Muscle layer of colon (tissue), 2 donors: ENCODE measurements around the gene INSIG2.
A peak's percentile ranks its signal among the peaks of the same experiment; 100 is the strongest.

Experiments
- H3K27ac ChIP-seq: one replicate; pipeline ENCODE4 v1.7.0; 2013; ENCODE audit warnings: low read depth, mild to moderate bottlenecking, low read length, moderate library complexity
- H3K27me3 ChIP-seq, 2 donors: one replicate each; pipeline ENCODE4 v1.7.0; 2013; ENCODE audit warnings: low read length in 2 of 2, mild to moderate bottlenecking in 2 of 2; ENCODE audit not compliant: insufficient read depth in 2 of 2, control insufficient read depth in 1 of 2
- H3K36me3 ChIP-seq: one replicate; pipeline ENCODE4 v1.7.0; 2013; ENCODE audit warnings: mild to moderate bottlenecking, low read length; ENCODE audit not compliant: insufficient read depth
- H3K4me1 ChIP-seq: one replicate; pipeline ENCODE4 v1.7.0; 2013; ENCODE audit warnings: mild to moderate bottlenecking, low read length; ENCODE audit not compliant: insufficient read depth
- H3K4me3 ChIP-seq, 2 donors: one replicate each; pipeline ENCODE4 v1.7.0; 2013; ENCODE audit warnings: low read length in 2 of 2, low read depth in 1 of 2, mild to moderate bottlenecking in 1 of 2, moderate library complexity in 1 of 2
- H3K9ac ChIP-seq: one replicate; pipeline ENCODE4 v1.7.0; 2013; ENCODE audit warnings: low read length
- H3K9me3 ChIP-seq: one replicate; pipeline ENCODE4 v1.7.0; 2013; ENCODE audit warnings: mild to moderate bottlenecking, low read length
- donor health status: abdominal sarcoma.
- donor health status: Adenocarcinoma of cecum.

INSIG2 gene

GRCh38 chr2:118088051-118089024, at the start of gene INSIG2:
Gene INSIG2 (plus strand): TSS chr2:118088471. CDS start chr2:118096557, 8,086 bp downstream.
- H3K27ac ChIP-seq: peak within 1 kb of the TSS; percentile 31
- peak within 1 kb of the TSS; percentile 66 for H3K9ac ChIP-seq
- no peaks in the 10 kb centered on the region for H3K9me3 ChIP-seq
- H3K36me3 ChIP-seq: no peaks in the 10 kb centered on the region
- H3K4me3 ChIP-seq: peak within 1 kb of the TSS; percentile 89 to 96
- H3K4me1 ChIP-seq: no peaks in the 10 kb centered on the region
- no peaks in the 10 kb centered on the region for H3K27me3 ChIP-seq

GRCh38 chr2:118040891-118041290, 47.4 kb upstream of the INSIG2 start:
- H3K9ac ChIP-seq: no peak overlapping the region
- H3K27ac ChIP-seq: no peak overlapping the region

GRCh38 chr2:118044103-118044716, 44.1 kb upstream of the INSIG2 start:
- Histone ChIP-seq H3K4me1 (no peaks in the 10 kb centered on the region), H3K27ac (no peak overlapping the region), H3K27me3 (peaks cover 0 to 5% of the 10 kb centered on the region in 2 donors), H3K36me3 (no peaks in the 10 kb centered on the region), H3K9ac (no peak overlapping the region), H3K9me3 (no peaks in the 10 kb centered on the region), H3K4me3 (no peak overlapping the region)

More at GRCh38 chr2:118040891-118041290, 47.4 kb upstream of the INSIG2 start:
- Histone ChIP-seq H3K36me3 (no peaks in the 10 kb centered on the region), H3K9me3 (no peaks in the 10 kb centered on the region), H3K4me1 (no peaks in the 10 kb centered on the region), H3K4me3 (no peak overlapping the region), H3K27me3 (no peaks in the 10 kb centered on the region)

GRCh38 chr2:118044854-118045253, 43.4 kb upstream of the INSIG2 start:
- no peak overlapping the region for H3K27ac ChIP-seq
- no peak overlapping the region for H3K9ac ChIP-seq
- no peak overlapping the region for H3K4me3 ChIP-seq
- no peaks in the 10 kb centered on the region for H3K9me3 ChIP-seq
- H3K36me3 ChIP-seq: no peaks in the 10 kb centered on the region
- peaks cover 0 to 5% of the 10 kb centered on the region in 2 donors for H3K27me3 ChIP-seq
- no peaks in the 10 kb centered on the region for H3K4me1 ChIP-seq

GRCh38 chr2:118045286-118045685, 43.0 kb upstream of the INSIG2 start:
- Histone ChIP-seq H3K27ac (no peak overlapping the region), H3K4me1 (no peaks in the 10 kb centered on the region), H3K9ac (no peak overlapping the region), H3K4me3 (no peak overlapping the region), H3K36me3 (no peaks in the 10 kb centered on the region), H3K9me3 (no peaks in the 10 kb centered on the region), H3K27me3 (peaks cover 0 to 5% of the 10 kb centered on the region in 2 donors)

- no peaks in the 10 kb centered on the region for H3K9me3 ChIP-seq
- H3K36me3 ChIP-seq: no peaks in the 10 kb centered on the region
- H3K27ac ChIP-seq: no peak overlapping the region
- H3K27me3 ChIP-seq: peaks cover 0 to 5% of the 10 kb centered on the region in 2 donors
- no peak overlapping the region for H3K4me3 ChIP-seq
- no peak overlapping the region for H3K9ac ChIP-seq
- no peaks in the 10 kb centered on the region for H3K4me1 ChIP-seq
Observed at GRCh38 chr2:118046634-118047210, 41.5 kb upstream of the INSIG2 start.

- Histone ChIP-seq H3K9ac (no peak overlapping the region), H3K27me3 (peaks cover 0 to 5% of the 10 kb centered on the region in 2 donors), H3K36me3 (no peaks in the 10 kb centered on the region), H3K4me3 (no peak overlapping the region), H3K27ac (no peak overlapping the region), H3K4me1 (no peaks in the 10 kb centered on the region), H3K9me3 (no peaks in the 10 kb centered on the region)
Observed at GRCh38 chr2:118047380-118047826, 40.9 kb upstream of the INSIG2 start.

- Histone ChIP-seq H3K27ac (no peak overlapping the region), H3K4me3 (no peak overlapping the region), H3K4me1 (no peaks in the 10 kb centered on the region), H3K9ac (no peak overlapping the region), H3K27me3 (peaks cover 0 to 5% of the 10 kb centered on the region in 2 donors), H3K9me3 (no peaks in the 10 kb centered on the region), H3K36me3 (no peaks in the 10 kb centered on the region)
Observed at GRCh38 chr2:118048401-118048800, 39.9 kb upstream of the INSIG2 start.

- no peak overlapping the region for H3K9ac ChIP-seq
- H3K27me3 ChIP-seq: peaks cover 0 to 5% of the 10 kb centered on the region in 2 donors
- H3K4me1 ChIP-seq: no peaks in the 10 kb centered on the region
- no peaks in the 10 kb centered on the region for H3K36me3 ChIP-seq
- H3K4me3 ChIP-seq: no peak overlapping the region
- no peak overlapping the region for H3K27ac ChIP-seq
- H3K9me3 ChIP-seq: no peaks in the 10 kb centered on the region
Observed at GRCh38 chr2:118049140-118049815, 39.0 kb upstream of the INSIG2 start.

- H3K9ac ChIP-seq: no peak overlapping the region
- H3K27me3 ChIP-seq: peaks cover 0 to 5% of the 10 kb centered on the region in 2 donors
- H3K9me3 ChIP-seq: no peaks in the 10 kb centered on the region
- no peaks in the 10 kb centered on the region for H3K36me3 ChIP-seq
- no peak overlapping the region for H3K4me3 ChIP-seq
- H3K27ac ChIP-seq: no peak overlapping the region
- H3K4me1 ChIP-seq: no peaks in the 10 kb centered on the region
Observed at GRCh38 chr2:118049816-118050140, 38.5 kb upstream of the INSIG2 start.

GRCh38 chr2:118050386-118050785, 37.9 kb upstream of the INSIG2 start:
- Histone ChIP-seq H3K27me3 (peaks cover 0 to 5% of the 10 kb centered on the region in 2 donors), H3K9me3 (no peaks in the 10 kb centered on the region), H3K4me1 (no peaks in the 10 kb centered on the region), H3K36me3 (no peaks in the 10 kb centered on the region), H3K4me3 (no peak overlapping the region), H3K27ac (no peak overlapping the region), H3K9ac (no peak overlapping the region)
